ENCODE results near the gene EIF3D. TPM values are rescaled to one million over a fixed set of nuclear protein-coding genes. Genes with fewer than 3 reads are reported as not detected.

The EIF3D gene
- total RNA-seq, 1 donor, result 393 TPM

- no peak overlapping the region for H3K4me2 ChIP-seq (ENCODE audit: insufficient read depth, low read length)
- peaks cover 6% of the 10 kb centered on the region for H3K4me1 ChIP-seq (ENCODE audit: insufficient read depth, low read length)
- H3K9me3 ChIP-seq (ENCODE audit: low read depth, low read length), result no peaks in the 10 kb centered on the region
- H2AFZ ChIP-seq (ENCODE audit: low read length), result no peak overlapping the region
- H3K36me3 ChIP-seq (ENCODE audit: insufficient read depth, low read length), result no peaks in the 10 kb centered on the region
- H4K20me1 ChIP-seq (ENCODE audit: insufficient read depth, low read length), result no peaks in the 10 kb centered on the region
- peak; percentile 8 for DNase-seq (ENCODE audit: insufficient read length, low spot score, missing footprints)
- H3K79me2 ChIP-seq (ENCODE audit: insufficient read depth, low read length), result no peaks in the 10 kb centered on the region
- H3K27ac ChIP-seq (ENCODE audit: low read depth, low read length), result no peak overlapping the region
- H3K4me3 ChIP-seq (ENCODE audit: insufficient read depth, low read length), result no peak overlapping the region
- H3K27me3 ChIP-seq (ENCODE audit: insufficient read depth, low read length), result peaks cover 16% of the 10 kb centered on the region
- no peak for TF ChIP-seq CTCF (IDR thresholded peaks at IDR 0.05; ENCODE audit: extremely low read depth, low read depth, low read length)
Measured at GRCh38 chr22:36563898-36564297, 34.9 kb upstream of the EIF3D start.

- DNase-seq (ENCODE audit: insufficient read length, low spot score, missing footprints), result peak; percentile 22
- H3K27ac ChIP-seq (ENCODE audit: low read depth, low read length), result no peak overlapping the region
- H3K27me3 ChIP-seq (ENCODE audit: insufficient read depth, low read length), result peaks cover 16% of the 10 kb centered on the region
- H4K20me1 ChIP-seq (ENCODE audit: insufficient read depth, low read length), result no peaks in the 10 kb centered on the region
- no peak overlapping the region for H3K4me2 ChIP-seq (ENCODE audit: insufficient read depth, low read length)
- no peaks in the 10 kb centered on the region for H3K36me3 ChIP-seq (ENCODE audit: insufficient read depth, low read length)
- H3K79me2 ChIP-seq (ENCODE audit: insufficient read depth, low read length), result no peaks in the 10 kb centered on the region
- no peaks in the 10 kb centered on the region for H3K9me3 ChIP-seq (ENCODE audit: low read depth, low read length)
- H2AFZ ChIP-seq (ENCODE audit: low read length), result no peak overlapping the region
- peaks cover 6% of the 10 kb centered on the region for H3K4me1 ChIP-seq (ENCODE audit: insufficient read depth, low read length)
- TF ChIP-seq CTCF (IDR thresholded peaks at IDR 0.05; ENCODE audit: extremely low read depth, low read depth, low read length), result no peak
- no peak overlapping the region for H3K4me3 ChIP-seq (ENCODE audit: insufficient read depth, low read length)
Measured at GRCh38 chr22:36563444-36563843, 34.5 kb upstream of the EIF3D start.

- Histone ChIP-seq H4K20me1 (ENCODE audit: insufficient read depth, low read length) (no peaks in the 10 kb centered on the region), H3K27me3 (ENCODE audit: insufficient read depth, low read length) (peaks cover 16% of the 10 kb centered on the region), H3K79me2 (ENCODE audit: insufficient read depth, low read length) (no peaks in the 10 kb centered on the region), H3K4me1 (ENCODE audit: insufficient read depth, low read length) (peaks cover 6% of the 10 kb centered on the region), H3K36me3 (ENCODE audit: insufficient read depth, low read length) (no peaks in the 10 kb centered on the region), H2AFZ (ENCODE audit: low read length) (no peak overlapping the region), H3K9me3 (ENCODE audit: low read depth, low read length) (no peaks in the 10 kb centered on the region), H3K27ac (ENCODE audit: low read depth, low read length) (no peak overlapping the region), H3K4me3 (ENCODE audit: insufficient read depth, low read length) (no peak overlapping the region), H3K4me2 (ENCODE audit: insufficient read depth, low read length) (no peak overlapping the region)
- DNase-seq (ENCODE audit: insufficient read length, low spot score, missing footprints), result peak; percentile 15
- no peak for TF ChIP-seq CTCF (IDR thresholded peaks at IDR 0.05; ENCODE audit: extremely low read depth, low read depth, low read length)
Measured at GRCh38 chr22:36563001-36563400, 34.0 kb upstream of the EIF3D start.

- Histone ChIP-seq H3K4me2 (ENCODE audit: insufficient read depth, low read length) (no peak overlapping the region), H3K79me2 (ENCODE audit: insufficient read depth, low read length) (no peaks in the 10 kb centered on the region)
Measured at GRCh38 chr22:36562261-36562835, 33.4 kb upstream of the EIF3D start.

More at GRCh38 chr22:36562261-36562835, 33.4 kb upstream of the EIF3D start:
- peaks cover 6% of the 10 kb centered on the region for H3K4me1 ChIP-seq (ENCODE audit: insufficient read depth, low read length)
- H4K20me1 ChIP-seq (ENCODE audit: insufficient read depth, low read length), result no peaks in the 10 kb centered on the region
- H3K36me3 ChIP-seq (ENCODE audit: insufficient read depth, low read length), result no peaks in the 10 kb centered on the region
- no peak overlapping the region for H3K4me3 ChIP-seq (ENCODE audit: insufficient read depth, low read length)
- no peak for TF ChIP-seq CTCF (IDR thresholded peaks at IDR 0.05; ENCODE audit: extremely low read depth, low read depth, low read length)
- no peak overlapping the region for H3K27ac ChIP-seq (ENCODE audit: low read depth, low read length)
- H3K9me3 ChIP-seq (ENCODE audit: low read depth, low read length), result no peaks in the 10 kb centered on the region
- H3K27me3 ChIP-seq (ENCODE audit: insufficient read depth, low read length), result peaks cover 14% of the 10 kb centered on the region
- peak overlapping the region; percentile 45 for H2AFZ ChIP-seq (ENCODE audit: low read length)
- DNase-seq (ENCODE audit: insufficient read length, low spot score, missing footprints), result peak; percentile 94

Measured in osteoblast (primary cell).